Measurements from ENCODE around the gene SNX18. TPM values are rescaled to one million over a fixed set of nuclear protein-coding genes. Genes with fewer than 3 reads are reported as not detected.

SNX18 gene
- polyA plus RNA-seq, 2 of the 4 experiments (the other 2 are of a cell fraction), result 7.1 to 8.1 TPM

DNA sequence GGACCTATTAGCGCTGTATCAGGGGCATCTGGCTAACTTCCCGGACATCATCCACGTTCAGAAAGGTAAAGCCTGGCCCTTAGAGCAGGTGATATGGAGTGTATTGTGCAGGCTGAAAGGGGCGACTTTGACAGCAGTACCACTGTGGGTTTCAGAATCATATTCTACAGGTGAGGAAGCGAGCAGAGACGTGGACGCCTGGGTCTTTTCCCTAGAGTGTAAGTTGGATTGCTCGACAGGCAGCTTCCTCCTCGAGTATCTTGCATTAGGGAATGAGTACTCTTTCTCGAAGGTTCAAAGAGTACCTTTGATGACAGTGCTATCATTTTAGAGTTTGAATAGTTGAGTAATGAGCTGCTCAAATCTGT is 1.9 kb downstream of the SNX18 start:
- 89% methylated on average over 10 of the region's 10 CpGs for WGBS (ENCODE audit: missing lambda C conversion rate)
- peaks cover 8% of the 10 kb centered on the region; the same call in 1 of the 3 replicates for H3K4me1 ChIP-seq

GRCh38 chr5:54520438-54520846 is 2.9 kb downstream of the SNX18 start:
- ChIA-PET CTCF (interaction anchor here (4.7 kb wide), 1 partner anchor 325 kb away, joined by 89 read pairs; no protein-coding TSS in a partner anchor), POLR2A (no interaction called here)
- DNase-seq (ENCODE audit: low read depth in 1 of 2, low spot score in 1 of 2), result no peak
- Histone ChIP-seq H3K4me3 (no peak overlapping the region), H3K9me3 (no peaks in the 10 kb centered on the region), H3K27ac (no peak overlapping the region), H3K4me2 (peak overlapping the region; percentile 37), H3K4me1 (peaks cover 8% of the 10 kb centered on the region; the same call in 1 of the 3 replicates)
- no peak for ATAC-seq
- no peak for FAIRE-seq
- 70% methylated on average over 7 of the region's 7 CpGs for WGBS (ENCODE audit: missing lambda C conversion rate)
- TF ChIP-seq HEYL (CRISPR knock-in tag; IDR thresholded peaks at IDR 0.05) (no peak), FOSL2 (IDR thresholded peaks at IDR 0.05) (no peak), FOSL2 (CRISPR knock-in tag; IDR thresholded peaks at IDR 0.05) (no peak)

More for the DNA sequence above, 1.9 kb downstream of the SNX18 start:
- Histone ChIP-seq H3K9me3 (no peaks in the 10 kb centered on the region), H3K4me2 (peak overlapping the region; percentile 37; the same call in 1 of the 3 replicates), H3K4me3 (no peak overlapping the region), H3K27ac (no peak overlapping the region)
- DNase-seq (ENCODE audit: low read depth in 1 of 2, low spot score in 1 of 2) (no peak), FAIRE-seq (no peak), ATAC-seq (no peak)
- ChIA-PET CTCF (interaction anchor here (3.3 to 4.7 kb wide), 4 partner anchors 325 to 640 kb away, joined by 20 to 89 read pairs (median 46); partner anchors contain the start of gene GPX8), POLR2A (no interaction called here)
- no peak for TF ChIP-seq HOXB5 (CRISPR knock-in tag; IDR thresholded peaks at IDR 0.05)

GRCh38 chr5:54520940-54521339 is 3.4 kb downstream of the SNX18 start:
- Histone ChIP-seq H3K4me1 (peaks cover 8% of the 10 kb centered on the region; the same call in 1 of the 3 replicates), H3K27ac (no peak overlapping the region), H3K4me2 (peak overlapping the region; percentile 37; the same call in 2 of the 3 replicates), H3K9me3 (no peaks in the 10 kb centered on the region), H3K4me3 (no peak overlapping the region)
- TF ChIP-seq HDAC2 (IDR thresholded peaks at IDR 0.05), result no peak
- no peak for TF ChIP-seq RNF2 (IDR thresholded peaks at IDR 0.05; ENCODE audit: borderline replicate concordance, low read depth)
- TF ChIP-seq GATA3 (IDR thresholded peaks at IDR 0.05; ENCODE audit: borderline replicate concordance), result no peak
- TF ChIP-seq JUN (IDR thresholded peaks at IDR 0.05), result no peak
- no peak for TF ChIP-seq RAD21 (conservative IDR thresholded peaks at IDR 0.05 in 1 of 2, IDR thresholded peaks at IDR 0.05 in 1 of 2)
- TF ChIP-seq NPAS2 (CRISPR knock-in tag; IDR thresholded peaks at IDR 0.05; ENCODE audit: borderline replicate concordance), result no peak
- TF ChIP-seq NFE2L2 (conservative IDR thresholded peaks at IDR 0.05; ENCODE audit: low read length), result no peak
- no peak for TF ChIP-seq CHD4 (IDR thresholded peaks at IDR 0.05; ENCODE audit: borderline replicate concordance)
- TF ChIP-seq, protein P1, sequence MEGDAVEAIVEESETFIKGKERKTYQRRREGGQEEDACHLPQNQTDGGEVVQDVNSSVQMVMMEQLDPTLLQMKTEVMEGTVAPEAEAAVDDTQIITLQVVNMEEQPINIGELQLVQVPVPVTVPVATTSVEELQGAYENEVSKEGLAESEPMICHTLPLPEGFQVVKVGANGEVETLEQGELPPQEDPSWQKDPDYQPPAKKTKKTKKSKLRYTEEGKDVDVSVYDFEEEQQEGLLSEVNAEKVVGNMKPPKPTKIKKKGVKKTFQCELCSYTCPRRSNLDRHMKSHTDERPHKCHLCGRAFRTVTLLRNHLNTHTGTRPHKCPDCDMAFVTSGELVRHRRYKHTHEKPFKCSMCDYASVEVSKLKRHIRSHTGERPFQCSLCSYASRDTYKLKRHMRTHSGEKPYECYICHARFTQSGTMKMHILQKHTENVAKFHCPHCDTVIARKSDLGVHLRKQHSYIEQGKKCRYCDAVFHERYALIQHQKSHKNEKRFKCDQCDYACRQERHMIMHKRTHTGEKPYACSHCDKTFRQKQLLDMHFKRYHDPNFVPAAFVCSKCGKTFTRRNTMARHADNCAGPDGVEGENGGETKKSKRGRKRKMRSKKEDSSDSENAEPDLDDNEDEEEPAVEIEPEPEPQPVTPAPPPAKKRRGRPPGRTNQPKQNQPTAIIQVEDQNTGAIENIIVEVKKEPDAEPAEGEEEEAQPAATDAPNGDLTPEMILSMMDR (IDR thresholded peaks at IDR 0.05), result no peak
- no peak for TF ChIP-seq MYC (IDR thresholded peaks at IDR 0.05; ENCODE audit: borderline replicate concordance, low read length)
- no peak for TF ChIP-seq POLR2A (IDR thresholded peaks at IDR 0.05; ENCODE audit: low read length)
- TF ChIP-seq, protein P2, sequence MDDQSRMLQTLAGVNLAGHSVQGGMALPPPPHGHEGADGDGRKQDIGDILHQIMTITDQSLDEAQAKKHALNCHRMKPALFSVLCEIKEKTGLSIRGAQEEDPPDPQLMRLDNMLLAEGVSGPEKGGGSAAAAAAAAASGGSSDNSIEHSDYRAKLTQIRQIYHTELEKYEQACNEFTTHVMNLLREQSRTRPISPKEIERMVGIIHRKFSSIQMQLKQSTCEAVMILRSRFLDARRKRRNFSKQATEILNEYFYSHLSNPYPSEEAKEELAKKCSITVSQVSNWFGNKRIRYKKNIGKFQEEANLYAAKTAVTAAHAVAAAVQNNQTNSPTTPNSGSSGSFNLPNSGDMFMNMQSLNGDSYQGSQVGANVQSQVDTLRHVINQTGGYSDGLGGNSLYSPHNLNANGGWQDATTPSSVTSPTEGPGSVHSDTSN (IDR thresholded peaks at IDR 0.05), result no peak
- no peak for TF ChIP-seq SMC3 (IDR thresholded peaks at IDR 0.05)
- TF ChIP-seq CEBPB (IDR thresholded peaks at IDR 0.05), result no peak
- TF ChIP-seq MAFK (IDR thresholded peaks at IDR 0.05; ENCODE audit: partially characterized antibody), result no peak
- no peak for TF ChIP-seq EHF (CRISPR knock-in tag; IDR thresholded peaks at IDR 0.05)
- TF ChIP-seq HEYL (CRISPR knock-in tag; IDR thresholded peaks at IDR 0.05), result no peak
- TF ChIP-seq, protein P3, sequence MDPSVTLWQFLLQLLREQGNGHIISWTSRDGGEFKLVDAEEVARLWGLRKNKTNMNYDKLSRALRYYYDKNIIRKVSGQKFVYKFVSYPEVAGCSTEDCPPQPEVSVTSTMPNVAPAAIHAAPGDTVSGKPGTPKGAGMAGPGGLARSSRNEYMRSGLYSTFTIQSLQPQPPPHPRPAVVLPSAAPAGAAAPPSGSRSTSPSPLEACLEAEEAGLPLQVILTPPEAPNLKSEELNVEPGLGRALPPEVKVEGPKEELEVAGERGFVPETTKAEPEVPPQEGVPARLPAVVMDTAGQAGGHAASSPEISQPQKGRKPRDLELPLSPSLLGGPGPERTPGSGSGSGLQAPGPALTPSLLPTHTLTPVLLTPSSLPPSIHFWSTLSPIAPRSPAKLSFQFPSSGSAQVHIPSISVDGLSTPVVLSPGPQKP (IDR thresholded peaks at IDR 0.05; ENCODE audit: low read depth, low read length), result no peak
- FAIRE-seq (no peak), DNase-seq (ENCODE audit: low read depth in 1 of 2, low spot score in 1 of 2) (no peak), ATAC-seq (no peak)
- POLR2A ChIA-PET, result no interaction called here
- CTCF ChIA-PET, result interaction anchor here (1.1 kb wide), 1 partner anchor 346 kb away, joined by 3 read pairs; no protein-coding TSS in a partner anchor
- 94% methylated on average over 2 of the region's 2 CpGs for WGBS (ENCODE audit: missing lambda C conversion rate)

Data from A549 (cell line).